Adrenal gland (tissue), 12 donors: ENCODE data around the gene CHTF8. TPM values are rescaled to one million over a fixed set of nuclear protein-coding genes. Genes with fewer than 3 reads are reported as not detected.

Experiments used
- DNase-seq, 7 donors: peaks; one replicate each; pipeline ENCODE4 v3.0.0-alpha.2; 2019 to 2020
- H3K27ac ChIP-seq, 5 donors: fragments of 200-600 bp; sonication (generic) in 4 of 5; 1 replicate in 3 of 5; 2 replicates in 2 of 5; pipeline versions ENCODE4 v1.5.1 to v1.8.0; 2016 to 2020; ENCODE audit warnings: mild to moderate bottlenecking in 1 of 5
- H3K27me3 ChIP-seq: fragments of 200-600 bp; 2 replicates; pipeline ENCODE4 v1.8.0; 2021
- H3K36me3 ChIP-seq, 2 donors: fragments of 200-600 bp; replicated peaks in 1 of 2; 1 replicate in 1 of 2; 2 replicates in 1 of 2; pipeline versions ENCODE4 v1.5.1 to v1.8.0; 2018 to 2022
- H3K4me1 ChIP-seq, 2 donors: fragments of 200-600 bp; replicated peaks in 1 of 2; 1 replicate in 1 of 2; 2 replicates in 1 of 2; pipeline versions ENCODE4 v1.5.1 to v1.8.0; 2018 to 2021
- H3K4me3 ChIP-seq, 4 donors: fragments of 200-600 bp; sonication (generic) in 3 of 4; one replicate each; pipeline ENCODE4 v1.5.1; 2016 to 2018
- H3K9me3 ChIP-seq, 3 donors: fragments of 200-600 bp; sonication (generic) in 1 of 3; replicated peaks in 1 of 3; 1 replicate in 2 of 3; 2 replicates in 1 of 3; pipeline versions ENCODE4 v1.5.1 to v1.8.0; 2016 to 2021
- CTCF ChIP-seq, 6 experiments: fragments of 450-650 bp in 4 of 6; fragments of 200-600 bp in 2 of 6; sonication (generic) in 1 of 6; IDR thresholded peaks; 1 replicate in 5 of 6; 2 replicates in 1 of 6; pipeline versions ENCODE4 v1.5.1 to v1.8.0; 2016 to 2021; ENCODE audit warnings: antibody characterized with exemption in 6 of 6, mild to moderate bottlenecking in 2 of 6, moderate library complexity in 1 of 6
- POLR2A ChIP-seq, 2 donors: fragments of 450-650 bp; IDR thresholded peaks; one replicate each; pipeline ENCODE4 v1.6.1; 2017; ENCODE audit warnings: antibody characterized with exemption in 2 of 2, mild to moderate bottlenecking in 2 of 2, moderate library complexity in 1 of 2
- WGBS, 4 donors: extraction: QIAGEN DNeasy Blood & Tissue Kit in 2 of 4; methylation state at CpG; one replicate each; pipeline versions ENCODE4 v1.1.5 to v1.1.7; 2013 to 2017; 5-methylcytosine and 5-hydroxymethylcytosine counted together
- intact Hi-C, 2 donors: fragments of 100-400 bp; cut with DNase I; formaldehyde crosslinking; loops; one replicate each; pipeline versions ENCODE4 v1.14.1 to v1.15.0; 2022 to 2023
- polyA plus RNA-seq, 3 donors: library from polyadenylated mRNA; stranded (reverse); fragments of 200-250 nt in 2 of 3; fragments of 350-450 nt in 1 of 3; fragmentation: Illumina TruSeq in 1 of 3; extraction: RNeasy Lipid Tissue Mini Kit (QIAGEN cat#74804) in 1 of 3; gene quantifications; one replicate each; pipeline ENCODE4 v1.2.3, GENCODE V29; 2013 to 2014
- total RNA-seq, 9 donors: library from RNA; depleted of rRNA in 4 of 9; stranded (reverse); fragments of >200 nt in 4 of 9; fragments of 120-200 nt in 1 of 9; fragmentation: NEBNext Ultra II Directional in 1 of 9; extraction: Animal tissue kit (Norgen Biotek cat#: 25700) in 1 of 9; gene quantifications; one replicate each; pipeline versions ENCODE4 v1.1.0 to v1.2.4, GENCODE V29; 2013 to 2023
- donor health status: healthy with polysubstance abuse.
- donor health status: Bipolar disorder and iron deficiency.
- donor health status: DM: yes; HTN: yes; CAD: no.
- donor health status: DM: no; HTN: no; CAD: no.
- donor health status: DM: no; HTN: no; CAD: no.
- donor health status: DM: yes; HTN: yes; CAD: no.

Gene CHTF8
- total and polyA plus RNA-seq, 12 donors: 34.0 to 207 (median 81.7) TPM

- no peaks in the 10 kb centered on the region for H3K9me3 ChIP-seq
- intact Hi-C loops: loop anchor here in 1 of 2 donors (10.0 kb wide), 1 partner anchor 203 kb away; no protein-coding TSS in a partner anchor
- peaks cover 14 to 22% of the 10 kb centered on the region in 2 donors for H3K4me1 ChIP-seq
- H3K36me3 ChIP-seq: peaks cover 0 to 8% of the 10 kb centered on the region in 2 donors
- peak overlapping the region in 1 of 4 donors; percentile 54 for H3K4me3 ChIP-seq
- H3K27ac ChIP-seq: no peak overlapping the region
- TF ChIP-seq POLR2A (IDR thresholded peaks at IDR 0.05) (no peak), CTCF (IDR thresholded peaks at IDR 0.05) (no peak)
- DNase-seq: no peak
- WGBS, 4 donors: 7 to 17% (median 11%) methylated on average over 15 to 52 of the region's 52 CpGs
- H3K27me3 ChIP-seq: peaks cover 8% of the 10 kb centered on the region
Measured at GRCh38 chr16:69107316-69107962, 24.9 kb downstream of the CHTF8 start.

DNA sequence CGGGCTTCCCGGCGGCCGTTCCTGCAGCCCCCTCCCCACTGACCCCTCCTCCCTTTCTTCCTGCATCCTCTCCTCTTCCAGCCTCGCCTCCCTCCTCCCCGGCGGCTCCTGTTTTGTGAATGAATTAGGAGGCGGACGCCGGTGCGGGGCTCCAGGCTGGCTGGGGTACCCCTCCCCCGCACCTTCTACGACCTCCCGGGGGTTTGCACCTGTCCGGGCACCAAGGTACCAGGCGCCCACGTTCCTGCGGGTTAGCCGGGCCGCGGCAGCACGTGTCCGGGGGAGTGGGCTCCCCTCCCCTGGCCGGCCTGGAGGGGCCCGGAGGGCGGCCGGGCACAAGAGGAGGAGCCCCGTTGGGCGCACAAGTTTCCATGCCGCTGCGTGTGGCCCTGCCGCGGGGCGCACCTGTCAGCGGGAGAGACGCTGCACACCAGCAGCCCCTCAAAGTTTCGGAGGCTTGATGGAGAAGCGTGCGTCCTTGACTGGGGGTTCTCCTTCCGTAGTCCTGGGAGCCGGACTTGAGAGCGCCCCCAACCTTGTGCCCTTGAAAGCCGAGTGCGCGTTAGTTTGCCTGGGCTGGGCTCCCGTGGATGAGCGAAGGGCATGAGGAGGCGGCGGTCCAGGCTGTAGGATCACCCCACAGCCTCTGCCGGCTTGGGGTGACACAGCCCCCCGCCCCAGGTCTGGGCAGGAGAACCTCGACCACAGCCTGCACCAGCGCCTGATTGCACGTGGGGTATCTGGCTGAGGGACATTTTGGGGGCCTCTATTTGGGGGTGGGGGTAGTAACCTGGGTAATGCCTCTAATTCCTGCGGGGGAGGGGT, 25.7 kb downstream of the CHTF8 start:
- Histone ChIP-seq H3K4me3 (peak overlapping the region in 2 of 4 donors; percentile 2 to 54), H3K27me3 (peaks cover 8% of the 10 kb centered on the region), H3K27ac (no peak overlapping the region), H3K4me1 (peaks cover 14 to 22% of the 10 kb centered on the region in 2 donors), H3K9me3 (no peaks in the 10 kb centered on the region), H3K36me3 (peaks cover 0 to 8% of the 10 kb centered on the region in 2 donors)
- 0 to 2% (median 1%) methylated on average over 8 to 54 of the region's 55 CpGs for WGBS, 4 donors
- TF ChIP-seq POLR2A (IDR thresholded peaks at IDR 0.05) (no peak), CTCF (IDR thresholded peaks at IDR 0.05) (no peak)
- DNase-seq: no peak
- intact Hi-C loops: loop anchor here in 1 of 2 donors (10.0 kb wide), 1 partner anchor 202 kb away; no protein-coding TSS in a partner anchor

GRCh38 chr16:69105501-69106361, 26.7 kb downstream of the CHTF8 start, which contains the start of gene HAS3:
Gene HAS3 (plus strand): TSS chr16:69105653. CDS start chr16:69109396, 3,743 bp downstream.
- Histone ChIP-seq H3K4me1 (peaks cover 14 to 22% of the 10 kb centered on the region in 2 donors), H3K27ac (no peak within 1 kb of the TSS), H3K4me3 (peak within 1 kb of the TSS in 2 of 4 donors; percentile 53 to 54), H3K9me3 (no peaks in the 10 kb centered on the region), H3K27me3 (peaks cover 8% of the 10 kb centered on the region), H3K36me3 (peaks cover 0 to 8% of the 10 kb centered on the region in 2 donors)
- DNase-seq: peak in 5 of 7 donors; percentile 29 to 55 (median 38)
- no peak for TF ChIP-seq CTCF (IDR thresholded peaks at IDR 0.05)
- TF ChIP-seq POLR2A (IDR thresholded peaks at IDR 0.05): no peak
- WGBS, 4 donors: 0 to 5% (median 1%) methylated on average over 13 to 80 of the region's 80 CpGs
- intact Hi-C loops: loop anchor here in 1 of 2 donors (10.0 kb wide), 1 partner anchor 201 kb away; no protein-coding TSS in a partner anchor
